ENCODE measurements around the gene RAB38.

RAB38 gene

DNA sequence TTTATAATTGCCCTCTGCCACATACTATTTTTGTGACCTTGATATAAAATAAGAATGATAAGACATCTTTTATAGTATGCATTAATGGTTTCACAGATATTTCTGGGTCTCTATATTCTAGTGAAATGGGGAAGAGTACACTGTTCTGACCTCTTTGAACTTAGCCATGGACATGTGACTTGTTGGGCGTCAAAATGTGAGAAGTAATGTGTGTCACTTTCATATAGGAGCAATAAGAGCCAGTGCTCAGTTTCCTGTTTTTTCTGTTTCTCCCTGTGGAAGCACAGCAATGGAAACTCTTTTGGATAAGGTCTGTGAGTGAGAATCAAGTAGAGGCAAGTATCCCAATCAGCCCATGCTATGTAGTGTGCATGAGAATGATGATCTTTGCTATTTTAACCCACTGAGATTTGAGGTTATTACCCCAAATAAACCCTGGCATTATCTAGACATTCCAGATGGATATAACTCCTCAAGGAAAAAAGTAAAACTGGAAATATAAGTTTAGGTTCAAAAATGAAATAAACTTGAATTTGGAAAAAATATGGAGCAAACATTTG lies 60.7 kb downstream of the RAB38 start:
- TF ChIP-seq, protein P1, sequence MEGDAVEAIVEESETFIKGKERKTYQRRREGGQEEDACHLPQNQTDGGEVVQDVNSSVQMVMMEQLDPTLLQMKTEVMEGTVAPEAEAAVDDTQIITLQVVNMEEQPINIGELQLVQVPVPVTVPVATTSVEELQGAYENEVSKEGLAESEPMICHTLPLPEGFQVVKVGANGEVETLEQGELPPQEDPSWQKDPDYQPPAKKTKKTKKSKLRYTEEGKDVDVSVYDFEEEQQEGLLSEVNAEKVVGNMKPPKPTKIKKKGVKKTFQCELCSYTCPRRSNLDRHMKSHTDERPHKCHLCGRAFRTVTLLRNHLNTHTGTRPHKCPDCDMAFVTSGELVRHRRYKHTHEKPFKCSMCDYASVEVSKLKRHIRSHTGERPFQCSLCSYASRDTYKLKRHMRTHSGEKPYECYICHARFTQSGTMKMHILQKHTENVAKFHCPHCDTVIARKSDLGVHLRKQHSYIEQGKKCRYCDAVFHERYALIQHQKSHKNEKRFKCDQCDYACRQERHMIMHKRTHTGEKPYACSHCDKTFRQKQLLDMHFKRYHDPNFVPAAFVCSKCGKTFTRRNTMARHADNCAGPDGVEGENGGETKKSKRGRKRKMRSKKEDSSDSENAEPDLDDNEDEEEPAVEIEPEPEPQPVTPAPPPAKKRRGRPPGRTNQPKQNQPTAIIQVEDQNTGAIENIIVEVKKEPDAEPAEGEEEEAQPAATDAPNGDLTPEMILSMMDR (IDR thresholded peaks at IDR 0.05; ENCODE audit: low read depth, low read length): no peak
- H3K9me3 ChIP-seq (ENCODE audit: severe bottlenecking): no peaks in the 10 kb centered on the region
- no peaks in the 10 kb centered on the region for H3K36me3 ChIP-seq
- no peaks in the 10 kb centered on the region for H3K27me3 ChIP-seq (ENCODE audit: insufficient read depth, low read depth, severe bottlenecking)
- H3K4me3 ChIP-seq (ENCODE audit: low read depth, low read length): no peak overlapping the region
- DNase-seq: no peak
- no peak overlapping the region for H3K27ac ChIP-seq

DNA sequence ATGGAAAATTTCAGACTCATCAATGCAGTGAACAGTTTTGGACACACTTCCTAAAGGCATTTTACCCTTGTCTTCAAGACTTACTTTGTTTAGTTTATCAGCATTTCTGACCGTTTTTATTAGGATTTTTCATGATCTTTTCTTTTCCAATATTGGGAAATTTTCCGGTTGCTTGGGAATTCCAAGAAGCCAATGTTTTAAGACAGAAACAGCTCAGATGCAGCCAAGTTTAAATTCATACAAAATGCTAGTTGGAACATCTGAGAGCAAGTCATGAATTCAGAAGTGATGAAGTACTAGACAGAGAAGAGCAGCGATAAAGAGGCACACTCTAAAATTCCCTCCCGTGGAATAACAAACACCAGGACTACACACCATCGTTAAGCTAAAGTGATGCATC lies 68.6 kb downstream of the RAB38 start:
- Histone ChIP-seq H3K27me3 (ENCODE audit: insufficient read depth, low read depth, severe bottlenecking) (no peaks in the 10 kb centered on the region), H3K4me3 (ENCODE audit: low read depth, low read length) (no peak overlapping the region), H3K27ac (no peak overlapping the region), H3K36me3 (no peaks in the 10 kb centered on the region), H3K9me3 (ENCODE audit: severe bottlenecking) (peaks cover 2% of the 10 kb centered on the region)
- no peak for DNase-seq
- TF ChIP-seq, protein P1 (IDR thresholded peaks at IDR 0.05; ENCODE audit: low read depth, low read length): no peak

DNA sequence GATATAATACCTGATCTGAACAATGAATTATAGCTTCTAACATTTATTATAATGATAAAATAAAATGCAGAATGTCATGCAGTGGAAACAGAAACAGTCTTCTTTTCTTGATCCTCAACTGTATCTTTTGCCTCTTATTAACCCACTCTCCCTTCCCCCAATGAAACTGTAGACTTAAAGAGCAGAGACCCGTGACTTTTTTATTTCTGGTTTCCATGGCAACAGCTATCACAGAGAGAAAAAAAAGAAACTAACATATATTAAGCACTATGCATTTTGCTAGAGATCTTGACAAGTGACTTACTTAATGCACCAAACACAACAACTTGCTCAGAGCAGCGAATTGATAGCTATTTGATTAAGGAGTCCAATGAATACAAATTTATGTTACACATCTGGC lies 69.3 kb downstream of the RAB38 start:
- Histone ChIP-seq H3K36me3 (no peaks in the 10 kb centered on the region), H3K9me3 (ENCODE audit: severe bottlenecking) (peaks cover 2% of the 10 kb centered on the region), H3K27me3 (ENCODE audit: insufficient read depth, low read depth, severe bottlenecking) (no peaks in the 10 kb centered on the region), H3K4me3 (ENCODE audit: low read depth, low read length) (no peak overlapping the region), H3K27ac (no peak overlapping the region)
- no peak for DNase-seq
- TF ChIP-seq, protein P1 (IDR thresholded peaks at IDR 0.05; ENCODE audit: low read depth, low read length): no peak

DNA sequence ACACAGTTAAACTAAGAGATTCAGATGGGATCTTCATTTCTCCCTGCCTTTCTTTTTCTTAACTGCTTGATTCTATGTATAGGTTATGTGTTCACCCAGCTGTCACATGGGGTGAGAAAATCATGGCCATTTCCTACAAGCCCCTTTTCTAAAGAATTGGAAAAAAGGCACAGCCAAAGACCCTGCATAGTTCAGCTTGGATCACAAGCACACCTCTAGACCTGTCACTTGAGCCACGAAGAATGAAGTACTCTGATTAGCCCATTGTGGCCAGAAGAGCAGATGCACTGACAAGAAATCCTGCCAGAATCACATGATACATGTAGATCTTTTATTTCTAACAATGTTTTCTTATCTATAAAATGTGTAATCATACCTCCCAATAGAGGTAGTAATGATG lies 69.7 kb downstream of the RAB38 start:
- DNase-seq: no peak
- H3K27me3 ChIP-seq (ENCODE audit: insufficient read depth, low read depth, severe bottlenecking): no peaks in the 10 kb centered on the region
- H3K27ac ChIP-seq: no peak overlapping the region
- no peaks in the 10 kb centered on the region for H3K36me3 ChIP-seq
- H3K4me3 ChIP-seq (ENCODE audit: low read depth, low read length): no peak overlapping the region
- H3K9me3 ChIP-seq (ENCODE audit: severe bottlenecking): peaks cover 2% of the 10 kb centered on the region
- TF ChIP-seq, protein P1 (IDR thresholded peaks at IDR 0.05; ENCODE audit: low read depth, low read length): no peak

DNA sequence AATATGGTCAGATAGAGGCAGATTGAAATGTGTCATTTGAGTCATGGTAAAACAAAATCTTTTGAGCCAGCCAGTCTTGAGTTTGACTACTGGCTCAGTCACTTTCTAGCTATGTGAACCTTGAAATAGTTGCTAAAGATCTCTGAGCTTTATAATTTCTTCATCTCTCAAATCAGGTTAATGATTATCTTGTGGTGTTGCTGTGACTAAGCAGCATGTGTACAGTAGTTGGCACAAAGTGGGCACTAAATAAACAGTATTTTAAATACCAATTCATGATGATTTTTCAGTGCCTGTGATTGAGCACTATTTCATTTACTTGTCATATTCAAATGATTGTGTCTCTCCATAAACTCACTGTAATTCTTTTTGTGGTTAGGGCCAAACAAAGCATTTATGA lies 70.8 kb downstream of the RAB38 start:
- Histone ChIP-seq H3K36me3 (no peaks in the 10 kb centered on the region), H3K27ac (no peak overlapping the region), H3K9me3 (ENCODE audit: severe bottlenecking) (peaks cover 2% of the 10 kb centered on the region), H3K27me3 (ENCODE audit: insufficient read depth, low read depth, severe bottlenecking) (no peaks in the 10 kb centered on the region), H3K4me3 (ENCODE audit: low read depth, low read length) (no peak overlapping the region)
- no peak for DNase-seq
- TF ChIP-seq, protein P1 (IDR thresholded peaks at IDR 0.05; ENCODE audit: low read depth, low read length): no peak
